Measurements from ENCODE around the gene CD300LD. TPM values are rescaled to one million over a fixed set of nuclear protein-coding genes. Genes with fewer than 3 reads are reported as not detected.
A peak's percentile ranks its signal among the peaks of the same experiment; 100 is the strongest.

Gene CD300LD
- total and polyA plus RNA-seq, 12 donors: not detected

DNA sequence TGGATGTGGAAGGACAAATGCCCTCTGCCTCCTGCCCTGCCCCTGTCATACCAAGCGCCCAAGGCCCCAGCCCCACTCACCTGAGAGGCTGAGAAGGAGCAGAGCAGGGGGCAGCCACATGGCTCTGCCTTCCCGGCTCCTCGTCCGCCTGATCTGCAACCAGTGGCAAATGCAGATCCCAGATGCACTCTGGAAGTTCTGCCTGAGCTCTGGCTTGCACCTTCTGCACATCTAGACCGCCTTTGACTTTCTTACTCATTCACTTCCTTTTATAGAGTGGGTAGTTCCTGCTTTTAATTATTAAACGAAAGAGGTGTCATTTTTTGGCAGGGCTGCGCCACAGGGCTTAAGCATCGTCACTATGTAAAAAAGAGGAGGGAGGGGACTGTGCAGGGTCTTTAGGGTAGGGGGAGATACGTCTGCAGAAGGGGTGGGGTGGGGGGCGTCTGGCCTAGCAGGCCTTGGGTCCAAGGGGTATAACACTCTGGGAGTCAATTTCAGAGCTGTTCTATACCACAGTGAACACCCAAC is 60.8 kb downstream of the CD300LD start, which contains the start of gene CD300LB:
CD300LB (minus strand) TSS at position 245 of the 531 bp plus-strand sequence; CDS start at position 120, 125 bp downstream.
- Histone ChIP-seq H3K9me3 (peaks cover 0 to 13% (median 0%) of the 10 kb centered on the region in 11 donors), H3K27ac (peak within 1 kb of the TSS in 1 of 10 donors; percentile 83), H3K36me3 (no peaks in the 10 kb centered on the region), H3K4me3 (peak within 1 kb of the TSS in 2 of 10 donors; percentile 17 to 44), H3K4me1 (peaks cover 0 to 45% (median 0%) of the 10 kb centered on the region in 9 donors), H3K27me3 (peaks cover 0 to 29% (median 2%) of the 10 kb centered on the region in 7 donors)
- ATAC-seq (peak in 3 of 8 donors; percentile 25 to 31 (median 27)), DNase-seq (peak in 1 of 2 donors; percentile 3)
- intact Hi-C loops (cut with DNase I): no loop called here
- TF ChIP-seq, protein P1, sequence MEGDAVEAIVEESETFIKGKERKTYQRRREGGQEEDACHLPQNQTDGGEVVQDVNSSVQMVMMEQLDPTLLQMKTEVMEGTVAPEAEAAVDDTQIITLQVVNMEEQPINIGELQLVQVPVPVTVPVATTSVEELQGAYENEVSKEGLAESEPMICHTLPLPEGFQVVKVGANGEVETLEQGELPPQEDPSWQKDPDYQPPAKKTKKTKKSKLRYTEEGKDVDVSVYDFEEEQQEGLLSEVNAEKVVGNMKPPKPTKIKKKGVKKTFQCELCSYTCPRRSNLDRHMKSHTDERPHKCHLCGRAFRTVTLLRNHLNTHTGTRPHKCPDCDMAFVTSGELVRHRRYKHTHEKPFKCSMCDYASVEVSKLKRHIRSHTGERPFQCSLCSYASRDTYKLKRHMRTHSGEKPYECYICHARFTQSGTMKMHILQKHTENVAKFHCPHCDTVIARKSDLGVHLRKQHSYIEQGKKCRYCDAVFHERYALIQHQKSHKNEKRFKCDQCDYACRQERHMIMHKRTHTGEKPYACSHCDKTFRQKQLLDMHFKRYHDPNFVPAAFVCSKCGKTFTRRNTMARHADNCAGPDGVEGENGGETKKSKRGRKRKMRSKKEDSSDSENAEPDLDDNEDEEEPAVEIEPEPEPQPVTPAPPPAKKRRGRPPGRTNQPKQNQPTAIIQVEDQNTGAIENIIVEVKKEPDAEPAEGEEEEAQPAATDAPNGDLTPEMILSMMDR (IDR thresholded peaks at IDR 0.05): no peak
- 67 to 73% methylated on average over 10 of the region's 10 CpGs for WGBS, 2 donors

DNA sequence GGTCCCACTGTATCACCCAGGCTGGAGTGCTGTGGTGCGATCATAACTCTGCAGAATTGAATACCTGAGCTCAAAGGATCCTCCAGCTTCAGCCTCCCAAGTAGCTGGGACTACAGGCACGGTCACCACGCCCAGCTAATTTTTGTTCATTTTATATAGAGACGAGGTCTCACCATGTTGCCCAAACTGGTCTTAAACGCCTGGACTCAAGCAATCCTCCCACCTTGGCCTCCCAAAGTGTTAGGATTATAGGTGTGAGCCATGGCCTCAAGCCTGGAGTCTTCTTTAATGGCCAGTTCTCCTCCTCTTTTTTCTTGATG is 61.3 kb downstream of the CD300LD start:
- Histone ChIP-seq H3K4me3 (peak overlapping the region in 1 of 10 donors; percentile 39), H3K9me3 (peaks cover 0 to 9% (median 0%) of the 10 kb centered on the region in 11 donors), H3K27me3 (peaks cover 0 to 29% (median 2%) of the 10 kb centered on the region in 7 donors), H3K4me1 (peaks cover 0 to 46% (median 0%) of the 10 kb centered on the region in 9 donors), H3K27ac (peak overlapping the region in 1 of 10 donors; percentile 72), H3K36me3 (no peaks in the 10 kb centered on the region)
- DNase-seq: peak in 1 of 2 donors; percentile 1
- intact Hi-C loops (cut with DNase I): no loop called here
- no peak for ATAC-seq
- WGBS, 2 donors: 63 to 74% methylated on average over 5 of the region's 5 CpGs
- TF ChIP-seq, protein P1 (IDR thresholded peaks at IDR 0.05): no peak

Other genes with a start within 250 kb of the CD300LD start
- gene BTBD17, start 230.4 kb downstream of the CD300LD start, total RNA-seq: not detected
- gene BTBD17, start 230.4 kb downstream of the CD300LD start, polyA plus RNA-seq: not detected
- gene GPR142, start 224.8 kb downstream of the CD300LD start, total RNA-seq: under 1 TPM in 1 of 10 donors, not detected in 9; 0.70 TPM
- gene GPR142, start 224.8 kb downstream of the CD300LD start, polyA plus RNA-seq: not detected
- 10 to 100 TPM; 28.0 to 41.0 (median 32.5) TPM for gene GPRC5C, start 160.2 kb downstream of the CD300LD start, total RNA-seq
- 10 to 100 TPM; 29.5 to 38.2 TPM for gene GPRC5C, start 160.2 kb downstream of the CD300LD start, polyA plus RNA-seq
- 10 to 100 TPM in 1 of 10 donors, 1 to 10 TPM in 4, under 1 TPM in 5; 0.38 to 13.1 (median 1.4) TPM for gene CD300A, start 125.6 kb downstream of the CD300LD start, total RNA-seq
- 1 to 10 TPM in 1 of 2 donors, under 1 TPM in 1; 0.95 to 1.9 TPM for gene CD300A, start 125.6 kb downstream of the CD300LD start, polyA plus RNA-seq
- 1 to 10 TPM in 1 of 10 donors, under 1 TPM in 5, not detected in 4; 0.14 to 1.7 (median 0.26) TPM for gene CD300LB, start 60.8 kb downstream of the CD300LD start, total RNA-seq
- under 1 TPM in 1 of 2 donors, not detected in 1; 0.25 TPM for gene CD300LB, start 60.8 kb downstream of the CD300LD start, polyA plus RNA-seq
- 1 to 10 TPM in 1 of 10 donors, under 1 TPM in 9; 0.21 to 3.2 (median 0.55) TPM for gene CD300C, start 46.2 kb downstream of the CD300LD start, total RNA-seq
- under 1 TPM; 0.22 to 0.65 TPM for gene CD300C, start 46.2 kb downstream of the CD300LD start, polyA plus RNA-seq
- gene CD300H, start 24.8 kb downstream of the CD300LD start, total RNA-seq: under 1 TPM in 2 of 10 donors, not detected in 8; 0.49 to 0.97 TPM
- gene CD300H, start 24.8 kb downstream of the CD300LD start, polyA plus RNA-seq: not detected
- gene CD300E, start 31.5 kb upstream of the CD300LD start, total RNA-seq: 1 to 10 TPM in 1 of 10 donors, under 1 TPM in 9; 0.20 to 4.9 (median 0.35) TPM
- gene CD300E, start 31.5 kb upstream of the CD300LD start, polyA plus RNA-seq: under 1 TPM; 0.07 to 0.91 TPM
- 1 to 10 TPM in 1 of 10 donors, under 1 TPM in 6, not detected in 3; 0.13 to 4.5 (median 0.34) TPM for gene CD300LF, start 120.6 kb upstream of the CD300LD start, total RNA-seq
- gene CD300LF, start 120.6 kb upstream of the CD300LD start, polyA plus RNA-seq: under 1 TPM; 0.15 to 0.36 TPM
- gene RAB37, start 145.0 kb upstream of the CD300LD start, total RNA-seq: 1 to 10 TPM in 9 of 10 donors, under 1 TPM in 1; 0.95 to 2.8 (median 1.6) TPM
- gene RAB37, start 145.0 kb upstream of the CD300LD start, polyA plus RNA-seq: 1 to 10 TPM in 1 of 2 donors, under 1 TPM in 1; 0.93 to 2.7 TPM
- gene NHERF1, start 156.3 kb upstream of the CD300LD start, total RNA-seq: 10 to 100 TPM in 6 of 10 donors, 1 to 10 TPM in 4; 6.7 to 33.4 (median 12.7) TPM
- 10 to 100 TPM in 1 of 2 donors, 1 to 10 TPM in 1; 6.9 to 24.5 TPM for gene NHERF1, start 156.3 kb upstream of the CD300LD start, polyA plus RNA-seq
- gene NAT9, start 184.1 kb upstream of the CD300LD start, total RNA-seq: 10 to 100 TPM; 10.6 to 25.9 (median 17.0) TPM
- gene NAT9, start 184.1 kb upstream of the CD300LD start, polyA plus RNA-seq: 10 to 100 TPM; 33.6 to 42.9 TPM